ENCODE measurements around the gene LALBA.
"Not testable (repeated sequence)": the region's sequence is repeated elsewhere in the genome, so short reads cannot be mapped to it uniquely, and the experiment has no call there.

The LALBA gene

DNA sequence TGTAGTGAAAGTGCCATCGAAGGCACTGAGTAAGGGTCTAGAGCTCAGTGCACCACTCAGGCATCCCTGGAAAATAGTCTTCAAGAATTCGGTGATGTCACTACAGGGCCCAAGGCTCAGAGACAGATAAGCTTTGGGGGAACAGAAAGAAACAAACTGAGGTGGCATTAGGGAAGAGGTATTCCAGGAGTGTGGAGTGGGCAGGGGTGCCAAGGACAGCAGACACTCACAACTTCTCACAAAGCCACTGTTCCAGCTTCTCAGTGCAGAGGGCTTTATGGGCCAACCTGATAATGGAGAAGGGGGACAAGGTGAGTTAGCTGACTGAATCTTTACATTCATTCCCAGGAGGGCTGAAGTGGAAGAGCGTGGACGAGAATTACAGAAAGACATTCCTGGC is 2.1 kb downstream of the LALBA start:
- Histone ChIP-seq H3K4me1 (ENCODE audit: control insufficient read depth, insufficient read depth, low read depth, low read length) (no peaks in the 10 kb centered on the region), H3K9me3 (ENCODE audit: control insufficient read depth, low read length) (no peaks in the 10 kb centered on the region)
- WGBS, result 72% methylated on average over 4 of the region's 4 CpGs

GRCh38 chr12:48557919-48558318 is 11.9 kb downstream of the LALBA start:
- DNase-seq, result no peak
- no peak overlapping the region for H4K8ac ChIP-seq (ENCODE audit: low read length)
- H3K4me3 ChIP-seq (ENCODE audit: insufficient read depth in 1 of 2, low read depth in 1 of 2, low read length in 2 of 2), result no peak overlapping the region
- peaks cover 12 to 19% of the 10 kb centered on the region in 2 experiments for H3K27me3 ChIP-seq (ENCODE audit: control insufficient read depth in 1 of 2, insufficient read depth in 1 of 2, low read length in 2 of 2)
- no peak overlapping the region for H3K27ac ChIP-seq (ENCODE audit: low read length, poor library complexity, severe bottlenecking)
- no peak overlapping the region for H2AFZ ChIP-seq (ENCODE audit: low read depth, low read length)
- no peaks in the 10 kb centered on the region for H3K9me3 ChIP-seq (ENCODE audit: control insufficient read depth, low read length)
- no peaks in the 10 kb centered on the region for H3K36me3 ChIP-seq (ENCODE audit: control insufficient read depth in 1 of 2, insufficient read depth in 2 of 2, low read depth in 1 of 2, low read length in 2 of 2)
- no peak overlapping the region for H3K4ac ChIP-seq (ENCODE audit: low read depth in 1 of 2, low read length in 2 of 2)
- no peak overlapping the region for H3K23ac ChIP-seq (ENCODE audit: low read length in 2 of 2)
- no peak overlapping the region for H3K14ac ChIP-seq (ENCODE audit: low read length in 2 of 2)
- H2BK120ac ChIP-seq (ENCODE audit: low read depth, low read length), result no peak overlapping the region
- H3K4me2 ChIP-seq (ENCODE audit: low read length, poor library complexity, severe bottlenecking), result no peak overlapping the region
- no peak overlapping the region for H4K91ac ChIP-seq (ENCODE audit: low read length)
- no peak overlapping the region for H2BK5ac ChIP-seq (ENCODE audit: low read depth, low read length, poor library complexity, severe bottlenecking)
- H3K9ac ChIP-seq (ENCODE audit: low read length), result no peak overlapping the region
- no peaks in the 10 kb centered on the region for H3K79me1 ChIP-seq (replicated peaks; ENCODE audit: low read length, poor library complexity, severe bottlenecking)
- no peaks in the 10 kb centered on the region for H3K4me1 ChIP-seq (ENCODE audit: control insufficient read depth, insufficient read depth, low read depth, low read length)
- no peak overlapping the region for H2AK5ac ChIP-seq (ENCODE audit: low read length, severe bottlenecking)
- H2BK12ac ChIP-seq (ENCODE audit: low read length in 2 of 2), result no peak overlapping the region
- H3K18ac ChIP-seq (ENCODE audit: low read depth in 1 of 2, low read length in 2 of 2), result no peak overlapping the region
- no peak overlapping the region for H2BK15ac ChIP-seq (ENCODE audit: low read depth, poor library complexity, severe bottlenecking)
- 73% methylated on average over 3 of the region's 4 CpGs for WGBS

More for the DNA sequence above, 2.1 kb downstream of the LALBA start:
- no peak overlapping the region for H3K23ac ChIP-seq (ENCODE audit: low read length in 2 of 2)
- no peak overlapping the region for H4K91ac ChIP-seq (ENCODE audit: low read length)
- H2AK5ac ChIP-seq (ENCODE audit: low read length, severe bottlenecking), result no peak overlapping the region
- no peak for DNase-seq
- no peak overlapping the region for H4K8ac ChIP-seq (ENCODE audit: low read length)
- no peak overlapping the region for H2BK5ac ChIP-seq (ENCODE audit: low read depth, low read length, poor library complexity, severe bottlenecking)
- H2BK15ac ChIP-seq (ENCODE audit: low read depth, poor library complexity, severe bottlenecking), result no peak overlapping the region
- no peak overlapping the region for H3K4ac ChIP-seq (ENCODE audit: low read depth in 1 of 2, low read length in 2 of 2)
- no peak overlapping the region for H2AFZ ChIP-seq (ENCODE audit: low read depth, low read length)
- H2BK120ac ChIP-seq (ENCODE audit: low read depth, low read length), result no peak overlapping the region
- H3K9ac ChIP-seq (ENCODE audit: low read length), result no peak overlapping the region
- H3K14ac ChIP-seq (ENCODE audit: low read length in 2 of 2), result no peak overlapping the region
- no peak overlapping the region for H3K27ac ChIP-seq (ENCODE audit: low read length, poor library complexity, severe bottlenecking)
- no peak overlapping the region for H3K4me2 ChIP-seq (ENCODE audit: low read length, poor library complexity, severe bottlenecking)
- no peaks in the 10 kb centered on the region for H3K36me3 ChIP-seq (ENCODE audit: control insufficient read depth in 1 of 2, insufficient read depth in 2 of 2, low read depth in 1 of 2, low read length in 2 of 2)
- H3K18ac ChIP-seq (ENCODE audit: low read depth in 1 of 2, low read length in 2 of 2), result no peak overlapping the region
- H3K79me1 ChIP-seq (replicated peaks; ENCODE audit: low read length, poor library complexity, severe bottlenecking), result no peaks in the 10 kb centered on the region
- no peak overlapping the region for H2BK12ac ChIP-seq (ENCODE audit: low read length in 2 of 2)
- peaks cover 26 to 32% of the 10 kb centered on the region in 2 experiments for H3K27me3 ChIP-seq (ENCODE audit: control insufficient read depth in 1 of 2, insufficient read depth in 1 of 2, low read length in 2 of 2)
- no peak overlapping the region for H3K4me3 ChIP-seq (ENCODE audit: insufficient read depth in 1 of 2, low read depth in 1 of 2, low read length in 2 of 2)

DNA sequence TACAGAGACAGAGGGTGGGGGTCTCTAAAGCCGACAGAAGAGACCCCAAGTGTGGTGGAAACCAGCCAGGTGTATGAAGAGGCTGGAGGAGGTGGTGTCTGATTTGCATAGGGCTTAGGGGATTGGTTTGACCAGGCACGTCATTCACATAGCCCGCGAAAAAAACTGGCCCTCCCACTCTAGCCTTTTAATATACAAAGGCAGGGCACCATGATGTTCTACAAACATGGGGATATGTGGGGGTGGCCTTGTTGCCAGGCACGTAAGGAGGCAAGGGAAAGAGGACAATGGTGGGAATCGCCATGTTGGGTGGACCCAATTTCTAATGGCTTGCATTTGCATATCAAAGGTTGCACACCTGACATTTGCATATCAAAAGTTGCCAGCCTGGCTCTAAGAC is 13.2 kb downstream of the LALBA start:
- Histone ChIP-seq H2AK5ac (ENCODE audit: low read length, severe bottlenecking) (no peak overlapping the region), H3K27ac (ENCODE audit: low read length, poor library complexity, severe bottlenecking) (no peak overlapping the region), H3K27me3 (ENCODE audit: control insufficient read depth in 1 of 2, insufficient read depth in 1 of 2, low read length in 2 of 2) (peaks cover 7 to 10% of the 10 kb centered on the region in 2 experiments), H2BK120ac (ENCODE audit: low read depth, low read length) (no peak overlapping the region), H3K9ac (ENCODE audit: low read length) (no peak overlapping the region), H3K79me1 (replicated peaks; ENCODE audit: low read length, poor library complexity, severe bottlenecking) (no peaks in the 10 kb centered on the region), H3K23ac (ENCODE audit: low read length in 2 of 2) (no peak overlapping the region), H3K4me1 (ENCODE audit: control insufficient read depth, insufficient read depth, low read depth, low read length) (no peaks in the 10 kb centered on the region), H3K14ac (ENCODE audit: low read length in 2 of 2) (no peak overlapping the region), H4K8ac (ENCODE audit: low read length) (no peak overlapping the region), H2AFZ (ENCODE audit: low read depth, low read length) (no peak overlapping the region), H4K91ac (ENCODE audit: low read length) (no peak overlapping the region), H3K9me3 (ENCODE audit: control insufficient read depth, low read length) (no peaks in the 10 kb centered on the region), H2BK5ac (ENCODE audit: low read depth, low read length, poor library complexity, severe bottlenecking) (no peak overlapping the region), H3K4ac (ENCODE audit: low read depth in 1 of 2, low read length in 2 of 2) (no peak overlapping the region), H3K4me3 (ENCODE audit: insufficient read depth in 1 of 2, low read depth in 1 of 2, low read length in 2 of 2) (no peak overlapping the region), H3K36me3 (ENCODE audit: control insufficient read depth in 1 of 2, insufficient read depth in 2 of 2, low read depth in 1 of 2, low read length in 2 of 2) (no peaks in the 10 kb centered on the region), H2BK15ac (ENCODE audit: low read depth, poor library complexity, severe bottlenecking) (no peak overlapping the region), H3K18ac (ENCODE audit: low read depth in 1 of 2, low read length in 2 of 2) (no peak overlapping the region), H3K4me2 (ENCODE audit: low read length, poor library complexity, severe bottlenecking) (no peak overlapping the region), H2BK12ac (ENCODE audit: low read length in 2 of 2) (no peak overlapping the region)
- WGBS, result 40% methylated on average over 3 of the region's 6 CpGs
- DNase-seq, result no peak

GRCh38 chr12:48553666-48554343 is 16.0 kb downstream of the LALBA start:
- not testable (repeated sequence) for H4K8ac ChIP-seq (ENCODE audit: low read length); H4K91ac ChIP-seq (ENCODE audit: low read length); H3K23ac ChIP-seq (ENCODE audit: low read length in 2 of 2); H3K18ac ChIP-seq (ENCODE audit: low read depth in 1 of 2, low read length in 2 of 2); DNase-seq; H2BK5ac ChIP-seq (ENCODE audit: low read depth, low read length, poor library complexity, severe bottlenecking); H3K4me1 ChIP-seq (ENCODE audit: control insufficient read depth, insufficient read depth, low read depth, low read length); H2BK120ac ChIP-seq (ENCODE audit: low read depth, low read length); H3K27ac ChIP-seq (ENCODE audit: low read length, poor library complexity, severe bottlenecking); H3K79me1 ChIP-seq (replicated peaks; ENCODE audit: low read length, poor library complexity, severe bottlenecking); H3K9me3 ChIP-seq (ENCODE audit: control insufficient read depth, low read length); H3K4ac ChIP-seq (ENCODE audit: low read depth in 1 of 2, low read length in 2 of 2); H2AFZ ChIP-seq (ENCODE audit: low read depth, low read length); H3K4me3 ChIP-seq (ENCODE audit: insufficient read depth in 1 of 2, low read depth in 1 of 2, low read length in 2 of 2); H2BK15ac ChIP-seq (ENCODE audit: low read depth, poor library complexity, severe bottlenecking); H3K4me2 ChIP-seq (ENCODE audit: low read length, poor library complexity, severe bottlenecking); H3K14ac ChIP-seq (ENCODE audit: low read length in 2 of 2); H3K9ac ChIP-seq (ENCODE audit: low read length); H3K27me3 ChIP-seq (ENCODE audit: control insufficient read depth in 1 of 2, insufficient read depth in 1 of 2, low read length in 2 of 2); H2AK5ac ChIP-seq (ENCODE audit: low read length, severe bottlenecking); H3K36me3 ChIP-seq (ENCODE audit: control insufficient read depth in 1 of 2, insufficient read depth in 2 of 2, low read depth in 1 of 2, low read length in 2 of 2); H2BK12ac ChIP-seq (ENCODE audit: low read length in 2 of 2)
- WGBS, result 77% methylated on average over 11 of the region's 11 CpGs

All from mesenchymal stem cell (in vitro differentiated cells and primary cell).